ENCODE results near the gene TACR2.

Gene TACR2

DNA sequence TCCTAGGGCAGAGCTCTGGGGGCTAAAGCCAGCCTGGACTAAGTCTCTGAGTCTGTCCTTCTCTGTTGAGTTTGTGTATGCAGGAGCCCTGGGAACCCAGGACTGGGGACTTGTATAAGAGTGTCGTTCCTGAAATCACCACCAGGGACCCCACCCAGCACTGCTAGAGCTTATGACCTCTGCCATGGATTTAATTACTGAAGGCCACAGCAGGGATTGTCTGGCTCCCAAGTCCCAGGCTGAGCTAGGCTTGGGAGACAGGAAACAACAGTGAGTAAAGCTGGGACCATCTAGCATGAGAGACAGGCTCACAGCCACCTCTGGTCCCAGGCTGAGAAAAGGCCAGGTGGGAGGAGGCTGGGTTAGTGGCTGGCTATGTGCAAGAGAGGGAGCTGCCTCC lies 33.1 kb upstream of the TACR2 start:
- no peak for DNase-seq

DNA sequence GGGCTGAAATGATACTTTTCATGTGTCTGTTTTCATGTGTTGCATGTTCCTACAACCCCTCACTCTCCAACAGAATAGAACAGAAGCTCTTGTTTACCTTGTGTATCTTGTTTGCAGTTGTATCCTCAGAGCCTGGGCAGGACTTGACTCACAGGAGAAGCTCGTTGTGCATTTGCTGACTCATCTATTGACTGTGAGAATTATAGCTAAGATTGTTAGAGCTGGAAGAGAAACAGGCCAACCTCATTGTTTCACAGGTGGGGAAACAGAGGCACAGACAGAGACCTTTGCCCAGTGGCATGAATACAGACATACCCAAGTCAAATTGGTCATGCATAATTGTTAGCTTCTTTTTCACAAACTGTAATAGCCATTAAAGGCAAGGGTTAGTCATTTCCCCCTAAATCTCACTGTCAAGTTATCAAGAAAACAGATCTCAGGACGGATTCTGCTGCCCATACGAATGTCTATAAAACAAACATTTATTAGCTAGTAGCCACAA lies 30.0 kb upstream of the TACR2 start:
- DNase-seq, result no peak

GRCh38 chr10:69446229-69446628 lies 29.5 kb upstream of the TACR2 start:
- DNase-seq, result no peak

DNA sequence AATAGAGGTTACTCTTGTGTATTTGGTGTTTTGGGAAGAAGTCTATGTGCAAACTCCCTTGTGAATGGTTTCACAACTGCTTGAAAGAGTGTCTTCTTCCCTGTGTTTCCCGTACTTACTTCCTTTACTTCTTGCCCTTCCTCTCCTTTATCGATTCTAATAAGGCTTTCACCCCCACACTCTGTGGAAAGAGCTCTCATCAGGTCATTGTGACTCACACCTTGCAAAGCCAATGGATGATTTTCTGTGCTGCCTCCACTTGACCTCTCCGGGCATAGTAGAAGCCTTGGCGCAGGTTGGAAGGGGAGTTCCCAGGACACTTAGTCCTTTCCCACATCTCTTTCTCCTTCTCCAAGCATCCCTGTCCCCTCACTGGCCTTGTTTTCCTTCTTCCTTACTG lies 28.3 kb upstream of the TACR2 start:
- no peak for DNase-seq

DNA sequence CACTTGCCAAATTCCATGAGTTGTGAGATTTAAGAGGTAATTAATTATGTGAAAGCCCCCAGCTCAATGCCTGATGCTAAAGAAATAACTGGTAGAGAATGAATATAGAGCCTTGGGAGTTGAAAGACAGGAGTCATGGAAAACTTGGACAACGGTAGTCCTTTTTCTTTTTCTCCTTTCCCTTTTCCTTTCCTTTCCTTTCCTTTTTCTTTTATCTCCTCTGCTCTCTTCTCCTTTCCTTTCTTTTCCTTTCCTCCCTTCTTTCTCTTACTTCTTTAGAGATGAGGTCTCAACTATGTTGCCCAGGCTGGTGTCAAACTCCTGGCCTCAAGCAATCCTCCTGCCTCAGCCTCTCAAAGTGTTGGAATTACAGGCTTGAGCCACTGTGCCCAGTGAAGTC lies 26.6 kb upstream of the TACR2 start:
- DNase-seq, result no peak

DNA sequence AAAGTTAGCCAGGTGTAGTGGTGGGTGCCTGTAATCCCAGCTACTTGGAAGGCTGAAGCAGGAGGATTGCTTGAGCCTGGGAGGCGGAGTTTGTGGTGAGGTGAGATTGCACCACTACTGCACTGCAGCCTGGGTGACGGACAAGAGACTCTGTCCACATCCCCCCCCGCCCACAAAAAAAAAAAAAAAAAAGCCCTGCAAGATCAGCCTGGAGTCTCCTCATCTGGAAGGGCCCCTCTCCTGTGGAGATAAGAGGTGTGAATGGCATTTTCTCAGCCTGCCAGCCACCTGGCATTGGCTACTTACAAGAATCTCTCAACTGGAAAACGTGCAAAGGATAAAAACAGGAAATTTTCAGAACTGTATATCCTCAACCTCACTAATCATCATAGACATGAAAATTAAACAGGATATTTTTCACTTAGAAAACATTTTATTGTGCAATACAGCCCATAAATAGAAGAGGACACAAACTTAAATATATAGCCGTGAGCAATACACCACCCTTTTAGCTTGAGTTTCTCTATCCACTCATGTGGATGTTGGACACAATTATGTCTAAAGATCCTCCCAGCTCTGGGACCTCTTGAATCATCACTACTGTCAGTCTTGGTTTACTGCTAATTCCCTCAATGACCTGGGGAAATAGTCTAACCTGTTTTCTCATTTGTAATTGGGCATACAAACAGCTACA lies 23.2 kb upstream of the TACR2 start:
- DNase-seq, result no peak

GRCh38 chr10:69439350-69439739 lies 22.6 kb upstream of the TACR2 start:
- DNase-seq, result no peak

- no peak for DNase-seq
Measured at GRCh38 chr10:69438536-69439349, 22.0 kb upstream of the TACR2 start.

DNA sequence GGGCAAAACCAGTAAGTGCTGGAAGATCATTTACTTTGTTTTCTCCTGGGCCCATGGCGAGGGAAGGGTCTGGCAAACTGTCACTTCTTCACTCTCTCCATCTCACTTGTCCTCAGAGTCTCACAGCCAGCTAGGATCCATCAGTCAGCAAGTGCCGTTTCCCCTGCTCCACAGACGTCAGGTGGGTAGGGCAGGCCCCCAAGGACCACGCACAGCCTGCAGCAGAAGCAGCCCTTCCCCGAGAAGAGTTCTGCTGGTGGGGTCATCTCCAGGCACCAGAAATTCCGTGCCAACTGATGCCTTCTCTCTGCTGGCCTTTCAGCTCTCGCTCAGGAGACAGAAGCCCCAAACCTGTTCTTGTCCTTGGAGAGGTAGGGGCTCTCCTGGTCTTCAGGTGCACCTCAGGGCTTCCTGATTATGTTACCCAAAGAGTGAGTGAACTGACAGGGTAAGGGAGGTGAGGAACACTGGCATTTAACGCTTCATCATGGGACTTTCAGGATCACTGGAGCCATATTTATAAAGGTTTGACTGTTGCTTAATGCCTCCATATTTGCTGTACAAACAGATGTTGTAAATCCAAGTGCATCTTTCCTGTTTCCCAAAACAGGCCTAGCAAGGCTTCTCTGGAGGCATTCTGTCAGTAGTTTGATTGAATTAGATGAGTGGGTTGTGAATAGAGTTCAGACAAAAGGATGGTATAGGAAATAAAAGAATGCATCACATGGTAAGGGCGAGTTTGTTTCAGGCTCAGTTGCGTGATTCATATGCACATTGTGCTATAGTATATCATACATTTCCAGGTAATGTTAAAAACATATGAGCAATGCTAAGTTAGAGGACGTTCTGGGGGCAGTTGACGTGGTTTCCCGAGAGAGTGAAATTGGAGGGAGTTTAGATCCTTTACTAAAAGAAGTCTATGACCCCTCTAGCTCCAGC lies 20.9 kb upstream of the TACR2 start:
- DNase-seq, result no peak

GRCh38 chr10:69435966-69436520 lies 19.3 kb upstream of the TACR2 start:
- no peak for DNase-seq

DNA sequence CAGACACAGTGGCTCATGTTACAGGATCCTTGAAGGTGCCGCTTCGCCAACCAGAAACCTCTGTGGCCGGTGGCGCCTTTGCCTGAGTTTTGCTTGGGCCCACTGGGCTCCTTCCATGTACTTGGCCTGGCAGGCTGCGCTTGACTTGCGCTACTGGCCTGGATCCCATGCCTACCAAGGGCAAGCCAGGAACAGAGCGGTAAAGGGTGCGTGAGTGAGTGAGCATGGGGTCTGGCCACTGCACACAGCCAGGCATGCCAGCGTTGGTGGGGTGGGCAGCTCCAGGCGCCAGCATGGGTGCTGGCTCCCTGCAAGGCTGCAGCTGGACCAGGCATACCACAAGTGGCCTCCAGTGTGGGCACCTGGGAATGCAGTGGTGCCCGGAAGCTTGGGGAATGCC lies 18.2 kb upstream of the TACR2 start:
- DNase-seq, result no peak

DNA sequence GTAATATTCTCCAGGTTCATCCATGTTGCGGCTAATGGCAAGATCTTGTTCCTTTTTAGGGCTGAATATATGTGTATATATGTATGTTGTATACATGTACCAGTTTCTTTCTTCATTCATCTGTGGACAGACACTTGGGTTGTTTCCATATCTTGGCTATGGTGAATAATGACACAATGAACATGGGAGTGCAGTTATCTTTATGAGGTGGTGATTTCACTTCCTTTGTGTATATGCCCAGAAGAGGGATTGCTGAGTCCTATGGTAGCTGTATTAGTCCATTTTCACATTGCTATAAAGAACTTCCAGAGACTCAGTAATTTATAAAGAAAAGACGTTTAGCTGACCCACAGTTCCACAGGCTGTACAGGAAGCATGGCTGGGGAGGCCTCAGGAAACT lies 17.5 kb upstream of the TACR2 start:
- no peak for DNase-seq

DNA sequence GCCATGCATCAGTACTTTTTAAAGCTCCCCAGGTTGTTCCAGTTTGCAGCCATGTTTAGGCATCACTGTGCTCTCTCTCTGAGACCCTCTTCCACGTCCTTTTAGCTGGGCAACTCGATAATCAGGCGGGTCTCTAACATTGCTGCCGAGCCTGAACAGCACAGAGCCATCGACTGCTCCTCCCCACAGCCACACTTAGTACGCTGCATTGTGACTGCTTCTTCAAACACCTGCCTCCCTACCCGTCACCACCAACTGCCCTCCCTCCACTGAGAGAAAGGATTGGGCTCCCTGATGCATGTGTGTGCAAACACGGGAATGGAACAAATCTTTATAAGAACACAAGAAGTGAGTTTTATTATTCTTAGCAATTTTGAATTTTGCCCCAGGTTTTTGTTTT lies 11.4 kb upstream of the TACR2 start:
- no peak for DNase-seq

GRCh38 chr10:69426376-69426727 lies 9.6 kb upstream of the TACR2 start:
- no peak for DNase-seq

DNA sequence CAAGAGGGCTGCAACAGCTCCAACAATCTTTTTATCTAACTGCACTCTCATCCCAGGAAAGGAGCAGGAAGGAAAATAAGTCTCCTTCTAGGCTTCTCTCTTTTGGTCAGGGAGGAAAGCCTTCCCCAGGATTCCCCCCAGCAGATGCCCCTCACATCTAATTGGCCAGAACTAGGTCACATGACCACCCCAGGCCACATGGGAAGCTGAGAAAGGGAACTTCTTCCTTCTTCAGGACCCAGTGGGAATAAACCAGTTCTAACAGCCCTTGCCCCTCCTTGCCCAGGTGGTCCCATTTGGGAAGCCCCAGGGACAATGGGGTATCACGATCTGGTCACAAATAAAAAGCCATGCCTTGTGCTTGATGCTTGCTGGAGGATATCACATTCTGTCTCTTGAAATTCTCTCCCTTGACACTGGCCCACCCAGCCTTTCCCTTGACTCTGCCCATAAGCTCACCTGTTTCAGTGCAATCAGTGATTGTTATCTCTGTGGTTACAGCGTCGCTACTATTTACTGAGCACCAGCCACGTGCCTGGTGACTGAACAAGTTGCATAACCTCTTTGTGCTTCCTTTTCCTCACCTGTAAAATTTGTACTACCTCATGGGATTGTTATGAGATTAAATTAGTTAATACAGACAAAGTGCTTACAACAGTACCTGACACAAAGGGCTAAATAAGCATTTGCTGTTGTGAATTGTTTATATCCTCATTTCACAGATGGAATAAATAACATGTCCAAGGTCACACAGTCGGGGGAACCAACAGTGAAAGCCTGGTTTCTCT lies 9.0 kb upstream of the TACR2 start:
- DNase-seq, result peak; percentile 53

DNA sequence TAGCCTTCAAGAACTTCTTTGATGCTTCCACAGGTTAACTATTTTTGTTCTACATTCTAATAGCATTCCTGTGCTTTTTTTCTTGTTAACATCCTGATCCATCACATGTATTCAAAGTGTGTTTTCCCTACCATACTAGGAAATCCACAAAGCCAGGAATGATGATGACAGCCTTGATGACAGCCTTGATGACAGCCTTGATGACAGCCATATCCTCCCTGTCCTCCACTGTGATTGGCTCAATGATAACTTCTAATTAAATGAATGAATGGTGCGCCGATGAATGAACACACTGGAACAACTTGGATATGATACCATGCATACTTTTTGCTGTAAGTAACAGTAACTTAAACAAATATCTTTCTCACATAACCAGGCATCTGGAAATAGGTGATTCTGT lies 8.3 kb upstream of the TACR2 start:
- no peak for DNase-seq

DNA sequence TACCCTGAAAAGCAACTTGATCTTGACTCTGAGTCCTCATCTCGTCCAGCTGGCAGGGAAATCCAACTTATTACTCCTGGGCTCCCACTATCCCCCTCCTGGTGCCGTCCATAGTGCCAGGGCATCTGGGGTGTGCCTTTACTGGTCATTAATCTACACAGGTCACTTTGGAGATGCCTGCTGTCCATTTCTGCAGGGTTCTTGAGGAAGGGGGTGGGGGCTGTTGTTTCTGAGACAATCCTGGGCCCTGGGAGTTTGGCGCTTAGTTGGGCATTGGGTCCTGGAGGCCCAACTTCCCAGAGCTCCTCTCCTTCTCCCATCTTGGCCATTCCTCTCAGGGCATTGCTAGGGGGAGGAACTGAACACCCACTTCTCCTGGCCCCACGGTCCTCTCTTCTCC lies 6.0 kb upstream of the TACR2 start:
- no peak for DNase-seq

GRCh38 chr10:69421611-69422308 lies 5.0 kb upstream of the TACR2 start:
- no peak for DNase-seq

- DNase-seq, result no peak
Measured at GRCh38 chr10:69419744-69420126, 3.0 kb upstream of the TACR2 start.

GRCh38 chr10:69419096-69419743 lies 2.5 kb upstream of the TACR2 start:
- no peak for DNase-seq

Measured in CD4-positive, alpha-beta T cell treated with Interferon gamma for 1 hour (primary cell).